ENCODE data around the gene CTR9. TPM values are rescaled to one million over a fixed set of nuclear protein-coding genes. Genes with fewer than 3 reads are reported as not detected.

Gene CTR9
- total and polyA plus RNA-seq, 2 of the 8 experiments (the other 6 are each of a cell fraction or from before 2014, with no cell fraction given): 6.1 to 37.7 TPM

DNA sequence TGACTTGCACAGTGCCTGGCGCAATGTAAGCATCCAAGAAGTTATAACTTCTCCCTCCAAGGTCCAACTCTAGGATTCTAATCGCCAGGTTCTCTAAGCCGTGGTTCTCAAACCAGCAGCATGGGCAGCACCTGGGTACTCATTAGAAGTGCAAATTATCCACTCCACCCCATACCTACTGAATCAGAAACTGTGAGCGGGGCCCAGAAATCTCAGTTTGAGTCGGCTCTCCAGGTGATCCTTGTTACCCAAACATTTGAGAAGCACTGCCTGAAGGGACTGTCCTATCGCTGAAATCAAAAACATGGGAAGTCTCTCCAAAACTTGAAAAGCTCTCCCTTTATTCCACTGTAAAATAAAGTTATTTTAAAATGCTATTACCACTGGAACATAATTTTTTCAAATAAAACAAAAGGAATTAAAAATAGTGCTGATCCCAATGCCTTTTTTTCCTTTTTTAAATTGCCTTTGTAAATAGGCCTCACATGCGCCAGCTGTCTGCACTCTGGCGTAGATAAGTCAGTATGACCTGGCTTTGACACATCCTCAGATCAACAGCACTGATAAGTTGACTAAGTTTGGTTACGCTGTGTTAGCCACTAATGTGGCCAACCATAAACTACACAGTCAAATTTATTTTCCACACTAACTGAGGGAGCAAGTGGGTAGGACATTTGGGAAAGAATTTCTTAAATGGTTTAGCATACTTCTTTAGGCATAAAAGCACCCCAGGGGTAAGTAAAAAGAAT is 8.4 kb upstream of the CTR9 start:
- Histone ChIP-seq H2BK5ac (ENCODE audit: low read depth, low read length) (no peak overlapping the region), H3K56ac (replicated peaks; ENCODE audit: insufficient read length, low read depth, low read length) (no peak overlapping the region), H2BK20ac (ENCODE audit: low read length) (no peak overlapping the region), H3K79me1 (ENCODE audit: low read depth, low read length) (no peaks in the 10 kb centered on the region), H4K91ac (replicated peaks; ENCODE audit: insufficient read length, low read length) (no peak overlapping the region), H2AK5ac (ENCODE audit: low read depth, low read length) (no peak overlapping the region), H3K23me2 (ENCODE audit: low read depth, low read length) (no peaks in the 10 kb centered on the region), H3K4ac (replicated peaks; ENCODE audit: insufficient read length, low read depth, low read length) (no peak overlapping the region), H4K20me1 (replicated peaks in 1 of 2; ENCODE audit: control insufficient read depth in 1 of 2, insufficient read depth in 2 of 2, low read length in 2 of 2) (peaks cover 0 to 2% of the 10 kb centered on the region in 2 experiments), H3K4me1 (replicated peaks in 1 of 4; ENCODE audit: control insufficient read depth in 3 of 4, insufficient read depth in 4 of 4, low read length in 3 of 4) (no peaks in the 10 kb centered on the region; a peak in 1 of 7 replicates), H2BK120ac (replicated peaks; ENCODE audit: low read depth, low read length) (no peak overlapping the region), H3K36me3 (ENCODE audit: control insufficient read depth in 2 of 4, insufficient read depth in 4 of 4, low read length in 3 of 4) (no peaks in the 10 kb centered on the region), H3K4me3 (ENCODE audit: extremely low read depth in 1 of 4, insufficient read depth in 2 of 4, low read depth in 3 of 4, low read length in 4 of 4) (no peak overlapping the region), H3K27ac (ENCODE audit: low read depth, low read length) (no peak overlapping the region), H2BK12ac (ENCODE audit: low read depth, low read length) (no peak overlapping the region), H2AFZ (ENCODE audit: low read length) (no peak overlapping the region), H3K27me3 (replicated peaks in 1 of 4; ENCODE audit: control insufficient read depth in 3 of 4, extremely low read depth in 1 of 4, insufficient read depth in 3 of 4, low read length in 3 of 4) (no peaks in the 10 kb centered on the region; a peak in 1 of 7 replicates), H3K9me3 (ENCODE audit: insufficient read depth in 2 of 2, low read depth in 1 of 2, low read length in 1 of 2) (no peaks in the 10 kb centered on the region), H3K23ac (ENCODE audit: insufficient read length) (no peak overlapping the region), H3K9ac (replicated peaks in 1 of 4; ENCODE audit: extremely low read depth in 1 of 4, low read depth in 3 of 4, low read length in 3 of 4) (no peak overlapping the region), H3K14ac (ENCODE audit: insufficient read length) (no peak overlapping the region), H4K8ac (ENCODE audit: extremely low read depth, insufficient read depth, low read length) (no peak overlapping the region), H3K18ac (ENCODE audit: extremely low read depth, low read length) (no peak overlapping the region), H3K4me2 (ENCODE audit: insufficient read depth in 1 of 2, low read depth in 2 of 2, low read length in 2 of 2) (no peak overlapping the region), H3K79me2 (ENCODE audit: control insufficient read depth in 1 of 2, insufficient read depth in 2 of 2, low read length in 2 of 2) (no peaks in the 10 kb centered on the region), H2BK15ac (ENCODE audit: low read length) (no peak overlapping the region), H4K5ac (ENCODE audit: insufficient read length, low read depth, low read length) (no peak overlapping the region)
- no peak for TF ChIP-seq POU5F1 (IDR thresholded peaks at IDR 0.05; ENCODE audit: low read depth, low read length)
- 79% methylated on average over 9 of the region's 9 CpGs; no CpG with 5 or more reads in 1 of the 2 experiments for WGBS, 2 experiments (ENCODE audit: extremely low coverage in 1 of 2, insufficient coverage in 1 of 2, insufficient read length in 1 of 2, insufficient replicate concordance in 2 of 2, low coverage in 1 of 2, low lambda C conversion rate in 2 of 2, missing lambda C conversion rate in 1 of 2)
- ChIA-PET CTCF (ENCODE audit: partially characterized antibody) (interaction anchor here (1.2 kb wide), 1 partner anchor 15 kb away, joined by 4 read pairs; no protein-coding TSS in a partner anchor), POLR2A (ENCODE audit: partially characterized antibody) (no interaction called here)
- FAIRE-seq (no peak), DNase-seq (ENCODE audit: low read depth in 1 of 2, low spot score in 2 of 2) (no peak)

Data from H1 (cell line).